Globus pallidus (tissue), 1 donor: ENCODE measurements around the gene PLXNB3.
"Not testable (repeated sequence)": the region's sequence is repeated elsewhere in the genome, so short reads cannot be mapped to it uniquely, and the experiment has no call there.

ENCODE experiments used
- DNase-seq: peaks from one replicate; pipeline ENCODE4 v3.0.0-alpha.2; 2015; ENCODE audit warnings: low spot score

PLXNB3 gene

DNA sequence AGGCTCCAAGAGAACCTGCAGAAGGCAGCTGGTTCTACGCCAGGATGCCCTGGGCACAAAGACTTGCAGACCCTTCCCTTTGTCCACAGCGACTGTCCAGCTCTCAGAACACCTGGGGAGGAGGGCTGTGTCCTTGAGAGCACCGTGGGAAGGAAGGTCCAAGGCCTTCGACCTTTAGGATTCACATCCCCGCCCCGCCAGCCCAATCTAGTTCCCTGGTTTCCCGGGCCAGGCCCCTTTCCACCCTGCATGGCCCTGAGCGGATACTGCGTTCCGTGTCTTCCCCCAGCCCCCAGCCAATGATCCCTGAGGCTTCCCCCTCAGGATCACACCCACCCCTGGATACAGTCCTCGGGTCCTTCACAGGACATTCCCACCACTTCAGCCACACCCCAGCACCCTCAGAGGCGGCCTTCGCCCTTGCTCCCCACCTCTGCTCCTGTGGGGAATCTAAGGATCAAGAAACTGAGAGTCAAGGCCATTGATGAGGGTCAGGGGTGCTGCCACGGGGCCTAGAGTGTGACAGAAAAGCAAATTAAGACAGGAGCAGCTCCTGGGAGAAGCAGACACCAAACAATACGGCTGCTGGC is 30.3 kb upstream of the PLXNB3 start:
- no peak for DNase-seq

DNA sequence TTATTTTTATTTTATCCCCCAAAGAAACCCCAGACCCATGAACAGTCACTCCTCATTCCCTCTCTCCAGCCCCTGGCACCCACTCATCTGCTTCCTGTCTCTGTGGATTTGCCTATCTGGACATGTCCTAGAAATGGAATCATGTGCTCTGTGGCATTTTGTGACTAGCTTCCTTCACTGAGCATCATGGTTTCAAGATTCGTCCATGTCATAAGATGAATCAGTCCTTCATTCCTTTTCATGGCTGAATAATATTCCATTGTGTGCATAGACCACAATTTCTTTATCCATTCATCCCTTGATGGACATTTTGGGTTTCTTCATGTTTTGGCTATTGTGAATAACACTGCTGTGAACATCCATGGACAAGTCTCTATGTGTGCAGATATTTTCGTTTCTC is 29.2 kb upstream of the PLXNB3 start:
- DNase-seq = no peak

DNA sequence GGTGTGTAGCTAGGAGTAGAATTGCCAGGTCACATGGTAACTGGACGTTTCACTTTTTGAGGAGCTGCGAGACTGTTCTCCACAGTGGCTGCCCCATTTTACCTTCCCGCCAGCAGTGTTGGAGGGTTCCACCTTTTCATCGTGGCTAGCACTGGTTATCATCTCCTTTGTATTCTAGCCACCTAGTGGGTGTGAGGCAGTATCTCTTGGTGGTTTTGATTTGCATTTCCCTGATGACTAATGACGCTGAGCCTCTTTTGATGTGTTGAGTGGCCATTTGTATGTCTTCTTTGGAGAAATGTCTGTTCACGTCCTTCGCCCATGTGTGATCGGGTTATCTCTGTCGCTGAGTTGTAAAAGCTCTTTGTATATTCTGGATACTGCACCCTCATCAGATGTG is 28.8 kb upstream of the PLXNB3 start:
- no peak for DNase-seq

DNA sequence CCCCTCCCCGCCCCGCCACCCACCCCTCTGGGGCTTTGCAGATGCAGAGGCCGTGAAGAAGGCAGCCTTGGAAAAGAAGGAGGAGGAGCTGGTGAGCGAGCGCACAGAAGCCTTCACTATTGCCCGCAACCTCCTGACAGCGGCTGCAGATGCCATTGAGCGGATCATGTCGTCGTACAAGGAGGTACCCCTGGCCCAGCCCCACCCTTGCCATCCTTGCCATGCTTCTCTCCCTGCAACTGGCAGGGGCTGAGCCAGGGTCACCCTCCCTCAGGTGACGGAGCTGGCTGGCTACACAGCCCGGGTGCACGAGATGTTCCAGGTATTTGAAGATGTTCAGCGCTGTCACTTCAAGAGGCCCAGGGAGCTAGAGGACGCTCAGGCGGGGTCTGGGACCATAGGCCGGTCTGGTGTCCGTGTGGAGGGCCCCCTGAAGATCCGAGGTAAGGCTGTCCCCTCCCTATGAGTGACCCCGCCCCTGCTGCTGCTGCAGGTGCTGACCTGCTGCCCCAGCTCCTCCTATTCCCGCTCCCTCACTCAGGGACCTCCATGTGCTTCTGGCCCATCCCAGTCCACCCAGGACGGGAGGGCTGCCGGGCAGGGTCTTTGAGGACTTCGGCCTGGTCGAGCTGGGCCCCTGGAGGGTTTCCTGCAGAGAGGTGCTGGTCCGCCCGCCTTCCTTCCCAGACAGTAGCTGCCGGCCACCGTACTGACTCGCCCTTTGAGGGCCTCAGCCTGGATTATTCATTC is 27.8 kb upstream of the PLXNB3 start:
- DNase-seq = no peak

DNA sequence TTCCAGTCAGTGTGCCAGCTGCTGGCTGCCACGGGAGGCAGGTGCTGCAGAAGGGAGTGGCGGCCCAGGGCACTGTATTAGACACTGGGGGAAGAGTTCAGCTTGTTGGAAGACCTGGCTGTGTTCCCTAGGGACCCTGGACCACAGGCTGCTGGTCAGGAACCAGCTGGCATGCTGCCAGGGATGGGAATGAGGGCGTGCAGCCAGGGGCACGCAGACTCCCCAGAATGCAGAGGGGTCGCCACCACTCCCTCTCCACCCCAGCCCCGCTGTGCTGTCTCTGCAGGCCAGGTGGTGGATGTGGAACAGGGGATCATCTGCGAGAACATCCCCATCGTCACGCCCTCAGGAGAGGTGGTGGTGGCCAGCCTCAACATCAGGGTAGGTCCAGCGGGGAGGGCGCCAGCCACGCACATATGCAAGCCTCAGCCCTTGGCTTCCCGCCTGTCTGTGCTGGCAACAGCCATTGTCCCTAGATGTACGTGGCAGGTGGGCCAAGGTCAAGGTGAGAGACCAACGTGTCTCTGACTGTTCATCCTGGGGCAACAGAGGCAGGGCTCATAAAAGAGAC is 27.1 kb upstream of the PLXNB3 start:
- no peak for DNase-seq

DNA sequence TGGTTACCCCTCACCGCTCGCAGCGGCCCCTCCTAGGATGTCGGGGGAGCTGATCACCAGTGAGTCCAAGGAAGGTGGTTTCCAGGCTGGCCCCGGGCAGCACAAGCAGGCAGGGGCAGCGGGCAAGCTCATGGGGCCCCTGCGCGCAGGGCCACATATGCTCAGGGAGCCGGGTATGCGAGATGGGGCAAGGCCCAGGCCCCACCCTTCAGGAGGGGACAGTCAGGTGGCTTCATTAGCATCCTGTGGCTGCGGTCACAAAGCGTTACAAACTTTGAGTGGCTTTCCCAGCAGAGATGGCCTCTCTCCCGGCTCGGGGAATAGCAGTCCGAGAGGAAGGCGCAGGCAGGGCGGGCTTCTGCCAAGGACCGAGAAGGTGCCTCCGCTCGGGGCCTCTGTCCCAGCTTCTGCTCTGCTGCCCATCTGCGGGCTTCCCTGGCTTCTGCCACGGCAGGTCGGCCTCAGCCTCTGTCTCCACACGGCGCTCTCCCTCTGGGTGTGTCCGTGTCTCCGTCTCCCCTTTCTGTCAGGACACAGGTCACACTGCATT is 25.9 kb upstream of the PLXNB3 start:
- DNase-seq = no peak

DNA sequence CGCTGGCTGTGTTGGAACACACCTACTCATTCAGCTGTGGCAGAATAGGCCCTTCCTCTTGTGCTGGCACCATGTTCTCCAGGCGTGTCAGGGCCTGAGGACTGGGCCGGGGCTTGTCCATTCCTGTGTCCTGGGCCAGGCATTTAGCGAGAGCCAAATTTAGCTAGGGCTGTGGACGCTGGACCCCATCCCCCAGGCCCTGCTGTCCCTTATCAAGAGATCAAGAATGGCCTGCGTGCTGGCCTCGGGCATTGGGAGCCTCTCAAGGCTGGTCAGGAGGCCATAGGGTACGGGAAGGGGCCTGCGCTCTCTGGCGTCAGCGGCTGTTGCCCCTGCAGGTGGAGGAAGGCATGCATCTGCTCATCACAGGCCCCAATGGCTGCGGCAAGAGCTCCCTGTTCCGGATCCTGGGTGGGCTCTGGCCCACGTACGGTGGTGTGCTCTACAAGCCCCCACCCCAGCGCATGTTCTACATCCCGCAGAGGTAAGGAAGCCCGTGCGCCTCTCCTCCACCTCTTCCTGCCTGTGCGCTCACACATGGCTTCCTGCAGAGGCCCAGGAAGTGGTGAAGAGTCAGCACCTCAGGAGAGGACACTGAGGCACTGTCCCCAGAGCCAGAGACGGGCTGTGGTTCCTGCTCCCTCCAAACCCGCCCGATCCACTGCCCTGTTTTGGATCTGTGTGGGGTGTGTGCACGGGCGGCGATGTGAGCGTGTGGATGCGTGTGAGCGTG is 24.1 kb upstream of the PLXNB3 start:
- no peak for DNase-seq

DNA sequence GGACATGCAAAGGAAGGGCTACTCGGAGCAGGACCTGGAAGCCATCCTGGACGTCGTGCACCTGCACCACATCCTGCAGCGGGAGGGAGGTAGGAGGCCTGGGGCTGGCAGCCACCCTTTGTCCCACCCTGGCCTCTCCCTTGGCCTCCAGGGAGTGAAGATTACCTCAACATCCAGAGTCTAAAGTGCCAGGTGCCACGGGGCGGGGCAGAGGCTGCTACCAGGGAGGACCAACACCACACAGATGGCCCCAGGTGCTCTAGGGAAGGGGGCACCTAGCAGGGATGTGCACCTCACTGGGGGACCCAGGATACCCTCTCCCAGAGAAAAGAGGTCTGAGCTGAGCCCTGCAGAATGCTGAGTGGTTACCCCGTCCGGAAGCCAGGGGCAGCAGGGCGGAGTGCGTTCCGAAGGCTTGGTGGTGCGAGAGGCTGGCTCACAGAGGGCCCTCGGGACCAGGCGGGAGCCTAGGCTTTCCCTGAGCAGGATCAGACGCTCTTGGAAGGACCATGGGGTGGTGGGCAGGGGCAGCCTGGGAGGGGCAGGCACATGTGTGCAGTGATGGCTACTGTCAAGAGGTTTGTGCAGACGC is 23.3 kb upstream of the PLXNB3 start:
- no peak for DNase-seq

DNA sequence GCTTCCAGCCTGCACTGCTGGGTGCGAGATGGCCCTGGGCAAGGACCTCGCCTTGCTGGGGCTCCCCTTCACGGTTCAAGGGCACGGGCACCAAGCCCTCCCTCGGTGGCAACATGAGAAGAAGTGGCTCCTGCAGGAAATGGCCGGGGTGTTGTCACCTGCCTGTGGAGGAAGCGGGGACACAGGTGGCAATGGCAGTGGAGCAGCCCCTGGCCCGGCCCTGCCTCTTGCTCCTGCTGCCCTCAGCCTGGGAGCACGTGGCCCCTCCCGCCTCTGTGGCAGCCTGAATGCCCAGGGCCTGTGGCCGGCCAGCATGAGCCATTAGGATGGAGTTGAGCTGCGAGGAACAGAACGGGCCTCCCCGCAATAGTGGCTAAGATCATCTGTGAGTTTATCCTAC is 22.6 kb upstream of the PLXNB3 start:
- DNase-seq = no peak

DNA sequence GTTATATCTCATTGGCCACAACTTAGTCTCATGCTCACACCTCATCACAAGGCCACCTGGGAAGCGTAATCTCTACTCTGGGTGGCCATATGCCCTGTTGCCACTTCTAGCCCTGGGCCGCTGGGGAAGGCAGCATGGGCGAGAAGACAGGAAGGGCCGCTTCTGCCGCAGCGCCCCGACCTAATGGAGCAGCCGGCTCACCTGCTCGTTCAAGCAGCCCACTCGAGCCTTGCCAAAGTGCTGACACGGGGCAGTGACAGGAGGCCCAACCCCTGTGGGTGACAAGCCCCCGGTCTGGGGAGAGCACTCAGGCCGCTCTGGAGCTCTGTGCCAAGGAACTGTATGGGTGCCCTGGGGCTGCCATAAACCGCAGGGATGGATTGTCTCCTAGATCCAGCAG is 21.9 kb upstream of the PLXNB3 start:
- DNase-seq = not testable (repeated sequence)

DNA sequence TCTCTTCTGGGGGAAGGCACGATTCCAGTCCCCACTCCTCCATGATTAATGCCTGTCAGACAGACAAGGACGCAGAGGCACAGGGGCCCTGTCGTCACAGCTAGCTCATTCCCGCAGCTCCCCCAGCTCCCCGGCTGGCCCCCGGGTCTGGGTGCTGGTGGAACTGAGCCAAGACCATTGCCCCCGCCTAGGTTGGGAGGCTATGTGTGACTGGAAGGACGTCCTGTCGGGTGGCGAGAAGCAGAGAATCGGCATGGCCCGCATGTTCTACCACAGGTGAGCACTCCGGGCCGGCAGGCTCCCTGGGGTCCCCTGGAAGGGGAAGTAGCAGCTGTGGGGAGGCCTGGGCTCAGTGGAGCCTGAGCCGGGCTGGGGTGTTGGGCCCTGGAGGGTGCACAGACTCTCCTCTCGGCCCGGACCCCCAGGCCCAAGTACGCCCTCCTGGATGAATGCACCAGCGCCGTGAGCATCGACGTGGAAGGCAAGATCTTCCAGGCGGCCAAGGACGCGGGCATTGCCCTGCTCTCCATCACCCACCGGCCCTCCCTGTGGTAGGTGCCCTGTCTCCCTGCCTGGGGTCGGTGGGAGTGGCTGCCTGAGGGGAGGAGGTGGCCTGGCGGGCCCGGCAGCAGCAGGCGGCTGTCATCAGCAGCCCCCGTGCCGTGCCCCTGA is 21.1 kb upstream of the PLXNB3 start:
- DNase-seq = not testable (repeated sequence)

DNA sequence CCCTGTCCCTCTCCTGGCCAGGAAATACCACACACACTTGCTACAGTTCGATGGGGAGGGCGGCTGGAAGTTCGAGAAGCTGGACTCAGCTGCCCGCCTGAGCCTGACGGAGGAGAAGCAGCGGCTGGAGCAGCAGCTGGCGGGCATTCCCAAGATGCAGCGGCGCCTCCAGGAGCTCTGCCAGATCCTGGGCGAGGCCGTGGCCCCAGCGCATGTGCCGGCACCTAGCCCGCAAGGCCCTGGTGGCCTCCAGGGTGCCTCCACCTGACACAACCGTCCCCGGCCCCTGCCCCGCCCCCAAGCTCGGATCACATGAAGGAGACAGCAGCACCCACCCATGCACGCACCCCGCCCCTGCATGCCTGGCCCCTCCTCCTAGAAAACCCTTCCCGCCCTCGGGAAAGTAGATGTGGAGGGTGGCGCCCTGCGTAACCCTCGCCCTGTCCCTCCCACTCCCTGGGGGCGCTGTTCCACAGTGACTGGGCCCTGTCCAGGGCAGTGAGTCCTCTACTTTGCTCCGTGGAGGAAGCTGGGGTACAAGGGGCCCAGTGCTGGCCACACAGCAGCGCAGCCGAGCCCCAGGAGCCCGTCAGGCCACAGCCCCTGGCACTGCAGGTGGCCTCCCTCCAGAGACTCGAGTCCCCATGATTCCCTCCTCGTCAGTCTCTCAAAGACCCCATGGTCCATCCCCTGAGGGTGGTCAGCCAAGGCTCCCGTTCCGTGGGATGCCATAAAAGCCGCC is 20.4 kb upstream of the PLXNB3 start:
- not testable (repeated sequence) for DNase-seq

DNA sequence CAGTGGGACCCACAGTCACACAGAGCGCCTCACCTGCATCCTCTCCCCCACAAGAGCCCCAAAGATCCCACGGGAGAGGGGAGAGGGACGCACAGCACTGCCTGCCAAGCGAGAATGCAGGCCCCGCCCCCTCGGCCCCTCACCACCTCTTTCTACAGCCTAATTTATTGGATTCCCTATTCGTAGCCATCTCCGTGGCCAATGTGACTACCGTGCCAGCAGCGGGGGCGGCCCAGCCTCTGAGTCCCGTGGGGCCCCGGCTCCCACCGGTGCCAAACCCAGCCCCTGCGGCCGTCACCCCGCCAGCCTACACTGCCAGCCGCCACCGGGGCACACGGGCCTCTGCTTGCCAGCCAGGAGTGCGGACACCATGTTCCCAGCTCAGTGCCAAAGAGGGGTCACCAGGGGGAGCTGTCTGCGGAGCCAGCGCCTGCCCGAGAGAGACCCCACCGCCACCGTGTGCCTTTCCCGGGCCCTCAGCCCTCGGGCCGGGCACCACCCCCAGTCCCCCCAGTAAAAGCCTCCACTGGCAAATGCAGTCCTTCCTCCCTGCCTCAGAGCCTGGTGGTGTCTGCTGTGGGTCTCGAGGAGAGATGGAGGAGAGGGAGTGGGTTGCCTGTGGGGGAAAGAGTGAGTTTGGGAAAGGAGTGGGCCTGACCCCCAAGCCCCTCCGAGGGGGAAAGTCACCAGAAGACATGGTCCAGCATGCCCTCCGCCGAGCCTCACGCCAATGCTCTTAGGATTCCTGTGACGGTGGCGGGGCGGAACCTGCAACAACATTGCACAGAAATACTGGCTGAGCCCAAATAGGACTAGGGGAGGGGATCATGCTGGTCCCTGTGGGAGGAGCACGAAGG is 19.6 kb upstream of the PLXNB3 start:
- no peak for DNase-seq

DNA sequence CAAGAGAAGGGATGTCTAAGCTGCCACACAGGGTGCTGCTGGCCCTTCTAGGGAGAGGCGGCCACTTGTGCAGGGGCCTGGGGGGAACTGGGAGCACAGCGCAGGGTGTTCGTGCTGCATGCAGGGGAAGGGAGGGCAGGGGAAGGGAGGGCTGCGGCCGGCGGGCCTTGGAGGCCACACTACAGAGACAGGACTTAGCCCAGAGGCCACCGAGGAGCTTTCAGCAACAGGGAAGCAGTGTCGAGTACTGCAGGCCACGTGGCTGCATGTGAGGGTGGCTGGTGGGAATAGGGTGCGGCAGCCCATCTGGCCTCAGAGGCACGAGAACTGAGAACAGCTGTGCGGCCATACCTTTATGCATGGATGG is 19.0 kb upstream of the PLXNB3 start:
- not testable (repeated sequence) for DNase-seq

DNA sequence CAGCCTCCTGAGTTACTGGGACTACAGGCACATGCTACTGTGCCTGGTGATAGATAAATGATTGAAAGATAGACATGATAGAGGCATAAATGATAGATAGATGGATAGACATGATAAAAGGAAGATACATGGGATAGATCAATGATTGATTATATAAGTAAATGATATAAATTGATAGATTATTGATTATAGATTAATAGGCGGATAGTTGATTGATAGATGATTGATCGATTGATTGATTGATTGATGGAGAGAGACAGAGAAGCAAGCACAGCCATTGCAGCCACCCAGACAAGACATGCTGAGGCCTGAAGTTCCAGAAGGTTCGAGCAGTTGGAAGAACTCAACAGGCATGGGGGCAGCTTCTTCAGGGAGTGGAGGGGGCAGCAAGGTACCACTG is 17.7 kb upstream of the PLXNB3 start:
- DNase-seq = no peak

DNA sequence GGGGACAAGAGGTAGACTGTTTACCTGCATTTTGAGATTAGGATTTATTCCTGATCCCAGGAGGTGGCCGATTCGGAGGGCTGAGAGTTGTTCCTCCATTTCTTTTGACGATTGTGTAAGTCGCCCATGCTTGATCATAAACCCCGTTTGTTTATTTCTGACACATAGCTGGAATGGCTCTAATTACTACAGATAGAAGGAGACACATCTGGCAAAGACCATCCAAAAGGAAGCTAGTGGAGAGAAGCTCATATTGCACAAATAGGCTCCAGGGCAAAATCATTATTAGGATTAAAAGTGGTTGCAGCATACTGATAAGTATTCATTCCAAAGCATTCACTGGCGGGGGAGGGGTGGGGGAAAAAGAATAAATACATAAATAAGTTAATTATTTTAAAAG is 17.1 kb upstream of the PLXNB3 start:
- not testable (repeated sequence) for DNase-seq

DNA sequence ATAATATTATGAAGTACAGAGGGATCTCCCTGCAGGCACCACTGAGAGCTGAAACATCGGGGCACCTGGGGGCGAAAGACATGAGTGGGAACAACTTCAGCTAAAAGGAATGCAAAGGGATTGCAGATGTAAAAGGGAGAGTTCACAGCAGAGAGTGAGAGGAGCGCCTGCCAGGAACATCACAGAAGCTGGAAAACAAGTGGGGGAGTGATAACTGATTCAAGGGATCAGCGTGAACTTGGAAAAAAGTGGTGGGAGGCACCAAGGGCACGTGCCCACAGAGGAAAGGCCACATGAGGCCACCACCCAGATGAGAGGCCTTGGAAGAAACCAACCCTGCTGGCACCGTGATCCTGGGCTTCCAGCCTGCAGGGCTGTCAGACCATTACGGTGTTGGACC is 15.0 kb upstream of the PLXNB3 start:
- not testable (repeated sequence) for DNase-seq

DNA sequence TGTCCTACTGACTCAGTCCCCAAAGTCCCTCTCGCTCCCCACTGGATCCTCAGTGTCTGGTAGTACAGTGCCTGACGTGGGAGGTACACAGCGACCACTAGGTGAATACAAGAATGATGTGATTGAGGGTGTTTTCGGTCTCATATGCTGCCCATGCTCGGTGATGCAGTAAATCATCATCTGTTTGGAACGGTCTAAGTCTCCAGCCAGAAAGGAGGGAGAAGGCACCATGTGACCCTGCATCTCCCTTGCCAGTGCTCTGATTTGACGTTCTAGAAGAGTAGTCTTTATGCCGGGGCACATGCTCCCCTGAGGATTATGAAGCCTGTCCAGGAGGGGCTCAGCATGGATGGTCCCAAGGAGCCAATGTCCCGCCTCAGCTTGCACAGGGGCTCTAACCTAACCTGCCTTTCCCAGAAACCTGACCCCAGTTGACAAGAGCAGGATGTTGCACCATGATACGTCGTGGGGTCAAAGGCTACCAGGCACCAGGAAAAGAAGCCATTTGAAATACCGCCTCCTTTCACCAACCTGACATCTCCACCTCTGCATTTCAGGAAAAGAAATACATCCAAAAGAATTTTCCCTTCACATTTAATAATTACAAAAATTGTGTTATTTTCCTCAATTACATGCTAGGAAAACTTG is 13.8 kb upstream of the PLXNB3 start:
- DNase-seq = no peak

DNA sequence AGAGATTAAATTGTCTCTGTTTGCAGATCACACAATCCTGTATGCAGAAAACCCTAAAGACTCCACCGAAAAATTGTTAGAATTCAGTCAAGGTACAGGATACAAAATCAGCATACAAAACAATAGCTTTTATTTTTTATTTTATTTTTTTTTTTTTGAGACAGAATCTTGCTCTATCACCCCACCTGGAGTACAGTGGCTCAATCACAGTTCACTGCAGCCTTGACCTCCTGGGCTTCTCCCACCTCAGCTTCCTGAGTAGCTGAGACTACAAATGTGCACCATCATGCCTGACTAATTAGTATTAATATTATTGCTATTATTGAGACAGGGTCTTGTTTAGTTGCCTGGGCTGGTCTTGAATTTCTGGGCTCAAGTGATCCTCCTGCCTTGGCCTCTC is 8.9 kb upstream of the PLXNB3 start:
- no peak for DNase-seq

DNA sequence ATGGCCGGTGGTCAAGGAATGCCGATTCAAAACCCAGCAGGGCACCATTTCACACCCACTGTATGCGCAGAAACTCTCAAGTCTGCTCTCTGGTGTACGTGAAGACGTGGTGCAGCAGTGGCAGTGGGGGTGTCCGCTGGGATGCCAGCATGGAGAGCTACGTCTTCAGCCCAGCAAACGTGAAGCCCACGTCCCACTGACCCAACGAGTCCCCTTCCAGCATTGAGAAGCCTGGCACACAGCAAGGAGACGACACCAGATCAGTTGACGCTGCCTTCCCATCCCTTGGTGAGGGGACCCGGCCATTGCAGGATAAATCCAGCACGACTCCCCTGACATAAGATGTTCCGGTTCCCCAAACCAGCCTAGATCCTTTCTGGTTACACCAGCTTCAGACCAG is 2.2 kb upstream of the PLXNB3 start:
- DNase-seq = no peak
